Fibroblast of mammary gland (primary cell): ENCODE measurements around the gene TAGLN.
A peak's percentile ranks its signal among the peaks of the same experiment; 100 is the strongest.
"Not testable (repeated sequence)": the region's sequence is repeated elsewhere in the genome, so short reads cannot be mapped to it uniquely, and the experiment has no call there.

Source experiments
- DNase-seq: peaks from one replicate; pipeline ENCODE4 v3.0.0-alpha.2; 2010; ENCODE audit warnings: low read depth
- H3K4me3 ChIP-seq: 2 replicates; pipeline ENCODE4 v1.5.1; 2011; ENCODE audit warnings: low read depth, mild to moderate bottlenecking, low read length, moderate library complexity; ENCODE audit not compliant: control insufficient read depth
- TF ChIP-seq, protein P1 (sequence below): conservative IDR thresholded peaks from 2 replicates; pipeline ENCODE4 v1.5.1; 2011; ENCODE audit warnings: low read depth, low read length, inconsistent platforms; ENCODE audit not compliant: control insufficient read depth, insufficient read depth

The TAGLN gene

DNA sequence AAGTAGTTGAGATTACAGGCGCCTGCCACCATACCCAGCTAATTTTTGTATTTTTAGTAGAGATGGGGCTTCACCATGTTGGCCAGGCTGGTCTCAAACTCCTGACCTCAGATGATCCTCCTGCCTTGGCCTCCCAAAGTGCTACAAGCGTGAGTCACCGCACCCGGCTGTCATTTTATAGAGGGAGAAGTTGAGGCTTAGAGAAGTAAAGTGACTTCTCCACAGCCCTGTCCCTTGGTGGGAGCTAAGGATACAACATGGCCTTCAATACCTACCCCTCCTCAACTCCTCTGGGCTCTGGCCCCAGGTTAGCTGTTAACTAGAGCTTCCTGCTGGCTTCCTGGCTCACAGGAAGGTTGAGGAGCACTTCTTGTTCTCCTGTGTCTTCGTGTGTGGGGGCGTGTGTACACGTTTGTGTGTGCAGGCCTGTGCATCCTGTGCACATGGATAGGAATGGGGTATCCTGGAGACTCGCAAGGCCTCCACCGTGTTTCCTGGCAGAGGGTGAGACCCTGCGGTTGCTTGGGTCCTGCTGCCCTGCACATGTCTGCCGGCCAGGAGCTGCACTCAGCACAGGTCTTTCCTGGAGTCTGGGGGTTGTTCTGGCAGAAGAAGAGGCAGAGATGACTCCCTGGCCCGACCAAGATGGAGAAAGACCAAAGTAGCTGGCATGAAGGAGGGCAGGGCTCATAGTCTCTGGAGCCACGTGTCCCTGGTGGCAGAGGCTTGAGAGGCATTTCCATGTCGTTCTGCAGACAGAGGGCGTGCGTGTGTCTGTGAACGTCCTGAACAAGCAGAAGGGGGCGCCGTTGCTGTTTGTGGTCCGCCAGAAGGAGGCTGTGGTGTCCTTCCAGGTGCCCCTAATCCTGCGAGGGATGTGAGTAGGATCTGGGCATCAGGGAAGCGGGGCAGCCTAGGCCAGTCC, 18.2 kb upstream of the TAGLN start:
- no peak overlapping the region for H3K4me3 ChIP-seq
- TF ChIP-seq, protein P1, sequence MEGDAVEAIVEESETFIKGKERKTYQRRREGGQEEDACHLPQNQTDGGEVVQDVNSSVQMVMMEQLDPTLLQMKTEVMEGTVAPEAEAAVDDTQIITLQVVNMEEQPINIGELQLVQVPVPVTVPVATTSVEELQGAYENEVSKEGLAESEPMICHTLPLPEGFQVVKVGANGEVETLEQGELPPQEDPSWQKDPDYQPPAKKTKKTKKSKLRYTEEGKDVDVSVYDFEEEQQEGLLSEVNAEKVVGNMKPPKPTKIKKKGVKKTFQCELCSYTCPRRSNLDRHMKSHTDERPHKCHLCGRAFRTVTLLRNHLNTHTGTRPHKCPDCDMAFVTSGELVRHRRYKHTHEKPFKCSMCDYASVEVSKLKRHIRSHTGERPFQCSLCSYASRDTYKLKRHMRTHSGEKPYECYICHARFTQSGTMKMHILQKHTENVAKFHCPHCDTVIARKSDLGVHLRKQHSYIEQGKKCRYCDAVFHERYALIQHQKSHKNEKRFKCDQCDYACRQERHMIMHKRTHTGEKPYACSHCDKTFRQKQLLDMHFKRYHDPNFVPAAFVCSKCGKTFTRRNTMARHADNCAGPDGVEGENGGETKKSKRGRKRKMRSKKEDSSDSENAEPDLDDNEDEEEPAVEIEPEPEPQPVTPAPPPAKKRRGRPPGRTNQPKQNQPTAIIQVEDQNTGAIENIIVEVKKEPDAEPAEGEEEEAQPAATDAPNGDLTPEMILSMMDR, result peak; percentile 89
- DNase-seq, result peak; percentile 82

DNA sequence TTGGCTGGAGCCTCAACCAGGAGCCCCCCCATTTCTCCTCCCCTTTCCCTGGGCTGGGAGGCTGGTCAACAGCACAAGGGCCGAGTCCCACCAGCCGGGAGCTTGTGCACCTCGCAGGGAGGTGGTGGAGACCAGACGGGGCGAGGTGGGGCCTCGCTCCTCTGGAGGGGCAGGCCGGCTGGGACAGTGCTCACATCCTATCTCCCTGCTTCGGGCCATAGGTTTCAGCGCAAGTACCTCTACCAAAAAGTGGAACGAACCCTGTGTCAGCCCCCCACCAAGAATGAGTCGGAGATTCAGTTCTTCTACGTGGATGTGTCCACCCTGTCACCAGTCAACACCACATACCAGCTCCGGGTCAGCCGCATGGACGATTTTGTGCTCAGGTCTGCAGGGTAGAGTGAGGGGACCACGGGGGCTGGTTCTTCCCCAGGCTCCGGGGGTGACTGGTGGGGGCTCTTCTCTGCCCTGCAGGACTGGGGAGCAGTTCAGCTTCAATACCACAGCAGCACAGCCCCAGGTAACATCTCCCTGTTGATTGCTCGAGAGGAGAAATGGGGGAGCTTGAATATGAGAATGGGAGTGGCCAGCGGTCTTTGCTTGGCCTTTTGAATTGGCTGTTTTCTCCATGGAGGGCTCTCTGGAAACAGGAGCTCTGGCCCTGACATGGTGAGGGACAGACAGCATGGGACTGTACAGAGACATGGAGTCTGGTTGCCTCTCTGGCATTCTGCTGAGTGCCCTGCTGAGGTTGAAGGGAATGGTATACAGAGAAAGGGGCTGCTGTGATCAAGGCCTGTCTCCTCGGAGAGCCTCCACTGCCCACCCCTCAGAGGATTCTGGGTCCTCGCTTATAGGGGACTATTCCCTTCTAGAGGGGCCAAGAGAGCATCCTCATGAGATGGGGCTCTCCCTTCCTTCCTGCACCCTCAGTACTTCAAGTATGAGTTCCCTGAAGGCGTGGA, 17.3 kb upstream of the TAGLN start:
- TF ChIP-seq, protein P1, result no peak
- no peak overlapping the region for H3K4me3 ChIP-seq
- DNase-seq, result no peak

DNA sequence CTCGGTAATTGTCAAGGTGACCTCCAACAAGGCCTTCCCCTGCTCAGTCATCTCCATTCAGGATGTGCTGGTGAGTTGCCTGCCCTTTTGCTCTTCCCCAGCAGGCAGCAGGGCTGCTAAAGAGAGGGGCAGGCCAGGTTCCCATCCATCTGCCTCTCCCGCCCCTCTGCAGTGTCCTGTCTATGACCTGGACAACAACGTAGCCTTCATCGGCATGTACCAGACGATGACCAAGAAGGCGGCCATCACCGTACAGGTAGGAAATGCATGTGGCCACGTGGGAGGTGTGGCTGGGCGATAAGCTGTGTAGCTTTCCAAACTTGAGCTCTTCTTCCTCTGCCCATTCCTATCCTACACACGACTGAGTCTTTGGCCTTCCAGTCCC, 16.6 kb upstream of the TAGLN start:
- TF ChIP-seq, protein P1, result no peak
- DNase-seq, result no peak

DNA sequence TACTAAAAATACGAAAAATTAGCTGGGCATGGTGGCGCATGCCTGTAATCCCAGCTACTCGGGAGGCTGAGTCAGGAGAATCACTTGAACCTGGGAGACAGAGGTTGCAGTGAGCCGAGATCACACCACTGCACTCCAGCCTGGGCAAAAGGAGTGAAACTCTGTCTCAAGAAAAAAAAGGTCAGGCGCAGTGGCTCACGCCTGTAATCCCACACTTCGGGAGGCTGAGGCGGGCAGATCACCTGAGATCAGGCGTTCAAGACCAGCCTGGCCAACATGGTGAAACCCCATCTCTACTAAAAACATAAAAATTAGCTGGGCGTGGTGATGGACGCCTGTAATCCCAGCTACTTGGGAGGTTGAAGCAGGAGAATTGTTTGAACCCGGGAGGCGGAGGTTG, 16.0 kb upstream of the TAGLN start:
- not testable (repeated sequence) for DNase-seq, H3K4me3 ChIP-seq

More for the DNA sequence above, 16.6 kb upstream of the TAGLN start:
- no peak overlapping the region for H3K4me3 ChIP-seq

DNA sequence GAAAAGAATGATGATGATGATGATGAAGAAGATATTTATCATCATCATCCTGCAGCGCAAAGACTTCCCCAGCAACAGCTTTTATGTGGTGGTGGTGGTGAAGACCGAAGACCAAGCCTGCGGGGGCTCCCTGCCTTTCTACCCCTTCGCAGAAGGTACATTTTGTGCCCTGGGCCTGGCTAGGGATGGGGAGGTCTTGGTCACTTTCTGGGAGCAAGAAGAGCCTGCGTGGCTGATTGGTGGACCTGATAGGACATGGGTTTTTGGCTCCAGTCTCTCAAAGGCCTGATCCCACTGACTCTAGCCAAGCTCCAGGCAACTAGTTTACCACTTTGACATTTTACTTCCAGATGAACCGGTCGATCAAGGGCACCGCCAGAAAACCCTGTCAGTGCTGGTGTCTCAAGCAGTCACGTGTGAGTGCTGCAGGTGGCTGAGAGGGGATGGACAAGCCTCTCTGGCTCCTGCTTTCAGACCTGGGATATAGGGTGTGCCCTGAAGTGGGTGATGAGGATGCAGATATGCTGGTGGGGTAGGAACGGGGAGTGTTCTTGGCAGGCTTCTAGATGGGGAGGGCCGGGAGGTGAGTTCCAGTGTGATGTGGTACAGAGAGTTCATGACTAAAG, 15.3 kb upstream of the TAGLN start:
- no peak for DNase-seq
- no peak overlapping the region for H3K4me3 ChIP-seq
- TF ChIP-seq, protein P1, result no peak

DNA sequence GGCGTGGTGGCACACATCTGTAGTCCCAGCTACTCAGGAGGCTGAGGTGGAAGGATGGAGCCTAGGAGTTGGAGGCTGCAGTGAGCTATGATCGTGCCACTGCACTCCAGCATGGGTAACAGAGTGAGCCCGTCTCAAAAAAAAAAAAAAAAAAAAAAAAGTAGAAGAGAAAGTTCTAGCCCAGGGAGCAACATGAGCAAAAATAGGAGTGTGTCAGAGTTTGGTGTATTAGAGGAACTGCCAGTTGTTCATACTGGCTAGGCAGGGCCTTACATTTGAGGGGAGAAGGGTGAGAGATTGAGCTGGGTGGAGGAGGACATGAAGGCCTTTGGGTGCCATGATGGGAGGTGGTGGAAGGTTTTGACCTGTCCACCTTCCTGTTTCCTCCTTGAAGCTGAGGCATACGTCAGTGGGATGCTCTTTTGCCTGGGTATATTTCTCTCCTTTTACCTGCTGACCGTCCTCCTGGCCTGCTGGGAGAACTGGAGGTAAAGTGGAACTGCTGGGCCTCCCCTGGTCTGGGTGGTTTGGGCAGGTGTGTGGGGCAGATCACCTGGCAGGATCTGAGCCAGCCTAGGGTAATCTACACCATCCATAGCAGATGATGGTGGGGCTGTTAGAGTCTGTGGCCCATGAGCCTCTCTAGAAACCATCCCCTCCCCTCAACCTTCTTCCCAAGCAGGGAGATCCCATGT, 13.3 kb upstream of the TAGLN start:
- no peak overlapping the region for H3K4me3 ChIP-seq
- TF ChIP-seq, protein P1, result no peak
- DNase-seq, result no peak
